ENCODE measurements around the gene COX7A2. TPM values are rescaled to one million over a fixed set of nuclear protein-coding genes. Genes with fewer than 3 reads are reported as not detected.

COX7A2 gene
- total RNA-seq, 2 experiments from 2014 or later = 358 to 367 TPM

DNA sequence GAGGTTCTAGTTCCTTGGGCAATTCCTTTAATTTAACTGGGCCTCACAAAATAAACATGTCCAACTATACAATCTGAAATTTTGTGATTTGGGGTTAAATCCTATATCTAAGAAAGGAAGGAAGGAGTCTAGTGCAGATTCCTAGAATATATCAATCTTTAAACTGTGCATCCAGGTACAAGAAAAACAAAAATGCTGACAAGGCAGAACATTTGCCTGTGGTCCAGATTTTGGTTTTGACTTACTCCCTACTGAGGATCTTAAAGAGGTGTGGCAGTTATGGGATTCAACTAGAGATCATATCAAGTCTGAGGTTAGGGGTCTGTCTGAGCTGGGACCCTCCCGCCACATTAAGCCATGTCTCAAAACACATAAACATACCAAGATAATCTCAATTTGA, 17.7 kb upstream of the COX7A2 start:
- Mint-ChIP-seq H3K27me3 (no peaks in the 10 kb centered on the region), H3K36me3 (peaks cover 4% of the 10 kb centered on the region), H3K4me1 (no peaks in the 10 kb centered on the region), H3K4me3 (no peak overlapping the region), H3K9me3 (no peaks in the 10 kb centered on the region), H3K27ac (no peak overlapping the region)
- ATAC-seq (ENCODE audit: low read depth) (no peak), DNase-seq (no peak)
- POLR2A ChIA-PET = no interaction called here

DNA sequence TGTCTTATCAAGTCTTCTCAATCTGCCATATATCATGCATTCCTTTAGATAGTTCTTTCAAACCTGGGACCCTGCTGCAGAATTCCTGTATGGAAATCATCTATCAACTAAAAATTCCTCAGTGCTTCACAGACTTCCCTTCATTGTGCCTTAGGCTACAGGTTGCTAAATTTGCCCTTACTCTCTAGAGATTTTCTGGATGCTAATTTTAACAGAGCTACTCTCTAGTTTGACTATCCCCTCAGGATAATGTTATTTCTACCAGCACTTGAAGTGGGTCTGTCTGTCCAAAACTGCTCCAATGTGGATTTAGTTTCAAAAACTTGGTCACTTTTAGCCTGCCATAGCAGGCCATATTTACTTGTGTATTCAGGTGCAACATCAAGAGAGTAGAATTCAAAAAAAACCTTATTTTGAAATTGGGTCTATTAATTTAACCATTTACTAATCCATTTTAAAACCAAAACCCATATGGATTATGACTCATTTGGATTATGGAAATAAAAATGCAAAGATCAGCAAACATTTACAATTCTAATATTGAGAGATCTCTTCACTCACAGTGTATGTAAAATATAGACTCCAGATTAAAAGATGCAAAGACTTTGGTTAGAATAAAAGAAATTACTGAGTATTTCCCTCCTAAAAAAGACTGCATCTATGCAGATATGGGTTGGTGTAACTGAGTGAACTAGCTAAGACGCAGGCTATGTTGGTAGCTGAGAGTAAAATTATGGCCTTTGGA, 13.9 kb upstream of the COX7A2 start:
- Mint-ChIP-seq H3K4me3 (no peak overlapping the region), H3K27ac (no peak overlapping the region), H3K27me3 (no peaks in the 10 kb centered on the region), H3K9me3 (no peaks in the 10 kb centered on the region), H3K36me3 (peaks cover 8% of the 10 kb centered on the region), H3K4me1 (no peaks in the 10 kb centered on the region)
- POLR2A ChIA-PET = no interaction called here
- DNase-seq (no peak), ATAC-seq (ENCODE audit: low read depth) (no peak)

DNA sequence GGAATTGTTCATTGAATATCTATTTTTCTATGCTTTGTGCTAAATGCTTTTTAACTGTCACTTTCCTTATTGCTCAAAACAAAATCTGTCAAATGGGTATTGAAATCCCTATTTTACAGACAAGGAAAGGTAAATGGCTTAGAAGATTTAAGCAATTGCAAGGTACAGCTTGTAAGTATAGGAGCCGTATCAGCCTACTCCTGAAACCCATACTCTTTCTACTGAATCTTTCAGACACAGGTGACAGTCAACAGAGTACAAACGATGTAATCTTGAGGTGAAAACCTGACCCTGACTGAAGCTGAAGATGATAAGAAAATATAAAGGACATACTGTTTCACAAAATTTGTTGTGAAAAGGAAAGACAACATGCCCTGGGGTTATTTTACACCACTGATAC, 7.0 kb upstream of the COX7A2 start:
- Mint-ChIP-seq H3K4me1 (peaks cover 2% of the 10 kb centered on the region), H3K27ac (no peak overlapping the region), H3K27me3 (peaks cover 20% of the 10 kb centered on the region), H3K9me3 (no peaks in the 10 kb centered on the region), H3K4me3 (no peak overlapping the region), H3K36me3 (peaks cover 6% of the 10 kb centered on the region)
- no peak for DNase-seq
- POLR2A ChIA-PET = no interaction called here
- ATAC-seq (ENCODE audit: low read depth) = no peak

DNA sequence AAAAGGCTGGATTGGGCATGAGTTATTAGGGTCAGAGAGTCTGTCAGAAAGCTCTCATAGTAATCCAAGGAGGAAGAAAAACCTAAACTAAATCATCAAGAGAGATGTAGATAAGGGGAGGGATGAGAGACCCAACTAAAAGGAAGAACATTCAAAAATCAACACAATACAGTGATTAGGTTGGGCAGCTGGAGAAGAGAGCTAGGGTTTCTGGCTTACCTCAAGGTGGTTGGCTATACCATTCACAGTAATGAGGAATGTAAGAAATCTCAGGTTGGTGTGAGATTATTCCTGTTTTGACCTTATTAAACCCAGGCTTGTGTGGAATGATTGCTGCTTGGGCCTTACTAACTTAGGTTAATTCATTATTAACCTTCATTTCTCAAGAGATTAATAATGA, 6.2 kb upstream of the COX7A2 start:
- Mint-ChIP-seq H3K27me3 (peaks cover 21% of the 10 kb centered on the region), H3K36me3 (peaks cover 6% of the 10 kb centered on the region), H3K4me3 (no peak overlapping the region), H3K4me1 (peaks cover 3% of the 10 kb centered on the region), H3K27ac (no peak overlapping the region), H3K9me3 (no peaks in the 10 kb centered on the region)
- POLR2A ChIA-PET = no interaction called here
- DNase-seq = no peak
- no peak for ATAC-seq (ENCODE audit: low read depth)

DNA sequence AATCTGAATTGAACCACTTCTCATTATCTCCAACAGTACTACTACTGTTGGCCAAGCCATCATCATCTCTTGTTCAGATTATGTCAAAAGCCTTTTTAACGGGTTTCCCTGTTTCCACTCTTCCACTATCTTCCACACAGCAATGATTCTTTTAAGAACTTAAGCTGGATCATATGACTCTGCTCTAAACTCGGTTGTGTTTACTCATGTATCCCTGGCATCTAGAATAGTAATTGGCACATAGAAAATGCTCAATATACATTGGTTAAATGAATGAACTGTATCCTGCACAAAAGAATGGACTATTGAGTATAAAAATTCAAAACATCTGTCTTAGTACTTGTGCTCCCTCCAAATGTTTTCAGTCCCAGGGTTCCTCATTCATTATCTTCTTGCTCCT, 2.8 kb upstream of the COX7A2 start:
- Mint-ChIP-seq H3K9me3 (no peaks in the 10 kb centered on the region), H3K27me3 (peaks cover 21% of the 10 kb centered on the region), H3K36me3 (peaks cover 1% of the 10 kb centered on the region), H3K4me1 (peaks cover 18% of the 10 kb centered on the region), H3K4me3 (no peak overlapping the region), H3K27ac (no peak overlapping the region)
- POLR2A ChIA-PET = no interaction called here
- DNase-seq (no peak), ATAC-seq (ENCODE audit: low read depth) (no peak)

DNA sequence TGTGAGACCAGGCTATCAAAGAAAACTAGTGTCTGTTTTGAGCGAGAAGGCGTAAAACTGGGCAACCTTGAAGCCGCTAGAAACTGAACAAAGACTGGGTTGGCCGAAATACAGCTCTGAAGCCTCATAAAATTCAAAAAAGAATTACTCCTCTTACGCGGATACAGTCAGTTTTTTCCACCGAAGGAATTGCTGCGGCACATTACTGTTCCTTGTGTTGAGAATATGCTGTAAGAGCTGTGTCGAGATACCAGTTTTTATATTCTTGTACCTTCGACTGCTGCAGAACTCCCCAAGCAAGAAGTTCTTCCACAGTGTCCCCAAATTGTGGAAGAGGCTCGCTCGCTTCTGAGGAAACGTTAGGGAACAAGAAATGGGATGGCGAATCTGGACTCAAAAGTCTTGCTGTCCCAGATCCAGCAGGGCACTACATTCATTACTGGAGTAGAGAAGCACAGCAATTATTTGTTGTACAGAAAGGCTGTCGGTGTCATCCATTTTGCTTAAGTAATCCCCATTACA, 523 bp upstream of the COX7A2 start:
- POLR2A ChIA-PET = interaction anchor here (1.0 to 2.7 kb wide), 3 partner anchors 38 to 358 kb away, joined by 3 to 33 read pairs (median 7); partner anchors contain the start of genes SENP6 and TMEM30A
- DNase-seq (no peak), ATAC-seq (ENCODE audit: low read depth) (peak; percentile 37)
- peaks cover 21% of the 10 kb centered on the region for H3K4me1 Mint-ChIP-seq
- H3K4me3 Mint-ChIP-seq = peak overlapping the region; percentile 100
- peaks cover 19% of the 10 kb centered on the region for H3K27me3 Mint-ChIP-seq
- H3K36me3 Mint-ChIP-seq = peaks cover 18% of the 10 kb centered on the region
- peak overlapping the region; percentile 100 for H3K27ac Mint-ChIP-seq
- no peaks in the 10 kb centered on the region for H3K9me3 Mint-ChIP-seq

DNA sequence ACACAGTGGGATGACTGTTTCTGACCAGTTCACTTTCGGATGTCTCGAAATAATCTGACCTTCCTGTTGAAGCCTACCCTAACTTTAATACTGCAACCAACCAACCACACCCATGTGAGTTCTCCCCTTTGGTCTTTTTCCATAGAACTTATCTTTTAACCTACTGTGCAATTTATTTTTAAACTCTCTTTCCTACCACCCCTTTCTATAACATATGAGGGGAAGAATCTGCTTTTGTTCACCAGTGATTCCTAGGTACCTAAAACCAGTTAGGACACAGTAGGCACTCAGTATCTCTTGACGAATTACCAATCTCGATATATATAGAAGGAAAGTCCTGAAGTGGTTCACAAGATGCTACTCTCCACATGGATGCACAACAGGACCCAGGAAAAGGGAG, 7.0 kb downstream of the COX7A2 start:
- DNase-seq (no peak), ATAC-seq (ENCODE audit: low read depth) (no peak)
- Mint-ChIP-seq H3K27ac (no peak overlapping the region), H3K4me3 (no peak overlapping the region), H3K27me3 (no peaks in the 10 kb centered on the region), H3K36me3 (peaks cover 36% of the 10 kb centered on the region), H3K4me1 (peaks cover 8% of the 10 kb centered on the region), H3K9me3 (no peaks in the 10 kb centered on the region)
- POLR2A ChIA-PET = no interaction called here

DNA sequence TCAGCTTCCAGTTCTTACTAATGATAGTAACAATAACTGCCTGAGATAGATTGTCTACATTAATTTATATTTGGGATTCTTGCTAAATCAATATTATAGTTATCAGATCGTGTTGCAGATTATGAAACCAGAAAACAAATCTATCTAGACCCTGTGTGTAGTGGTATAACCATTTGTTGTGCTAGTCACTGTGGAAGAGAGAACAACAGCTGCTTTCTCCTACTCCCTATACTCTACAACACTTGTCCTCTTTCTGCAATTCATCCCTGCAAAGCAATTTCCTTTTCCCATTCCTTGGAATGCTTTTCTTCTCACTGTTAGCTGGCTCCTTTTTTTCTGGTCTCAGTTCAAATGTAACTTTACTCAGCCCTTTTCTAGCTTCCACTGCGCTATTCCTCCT, 8.3 kb downstream of the COX7A2 start:
- Mint-ChIP-seq H3K9me3 (no peaks in the 10 kb centered on the region), H3K36me3 (peaks cover 28% of the 10 kb centered on the region), H3K4me3 (no peak overlapping the region), H3K27ac (no peak overlapping the region), H3K4me1 (no peaks in the 10 kb centered on the region), H3K27me3 (no peaks in the 10 kb centered on the region)
- POLR2A ChIA-PET = interaction anchor here (0.5 kb wide), 1 partner anchor 1589 kb away, joined by 5 read pairs; no protein-coding TSS in a partner anchor
- ATAC-seq (ENCODE audit: low read depth) = no peak
- no peak for DNase-seq

DNA sequence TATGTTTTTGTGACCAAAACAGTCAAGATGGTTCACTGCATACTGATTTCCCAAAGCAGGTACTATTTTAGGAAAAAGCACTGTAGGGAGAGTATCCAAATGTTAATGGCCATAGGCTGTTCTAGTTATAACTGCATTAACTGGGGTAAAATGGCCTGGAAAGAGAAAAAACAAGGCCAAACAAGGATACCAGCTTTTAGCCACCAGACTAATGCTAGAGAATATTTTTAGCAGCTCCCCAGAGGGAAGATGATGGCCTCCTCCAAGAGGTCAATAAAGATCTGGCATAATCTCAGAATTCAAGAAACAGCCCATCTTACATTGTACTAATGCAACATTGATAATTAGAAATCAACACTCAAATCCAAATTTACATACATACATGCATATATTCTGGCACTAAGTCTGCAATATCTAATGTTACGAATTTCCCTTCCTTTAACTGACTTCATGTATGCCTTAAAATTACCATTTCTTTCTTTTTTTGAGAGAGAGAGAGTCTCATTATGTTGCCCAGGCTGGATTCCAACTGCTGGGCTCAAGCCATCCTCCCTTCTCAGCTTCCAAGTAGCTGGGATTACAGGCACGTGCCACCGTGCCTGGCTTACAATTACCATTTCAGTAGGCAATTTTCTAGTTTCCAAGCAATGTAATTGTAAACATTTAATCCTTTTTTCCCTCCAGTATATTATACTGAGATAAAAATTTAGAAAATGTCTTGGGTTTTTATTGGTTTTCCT, 9.3 kb downstream of the COX7A2 start:
- no peaks in the 10 kb centered on the region for H3K27me3 Mint-ChIP-seq
- POLR2A ChIA-PET = no interaction called here
- H3K36me3 Mint-ChIP-seq = peaks cover 20% of the 10 kb centered on the region
- H3K9me3 Mint-ChIP-seq = no peaks in the 10 kb centered on the region
- no peak for DNase-seq
- H3K27ac Mint-ChIP-seq = no peak overlapping the region
- H3K4me1 Mint-ChIP-seq = no peaks in the 10 kb centered on the region
- no peak overlapping the region for H3K4me3 Mint-ChIP-seq
- ATAC-seq (ENCODE audit: low read depth) = no peak

DNA sequence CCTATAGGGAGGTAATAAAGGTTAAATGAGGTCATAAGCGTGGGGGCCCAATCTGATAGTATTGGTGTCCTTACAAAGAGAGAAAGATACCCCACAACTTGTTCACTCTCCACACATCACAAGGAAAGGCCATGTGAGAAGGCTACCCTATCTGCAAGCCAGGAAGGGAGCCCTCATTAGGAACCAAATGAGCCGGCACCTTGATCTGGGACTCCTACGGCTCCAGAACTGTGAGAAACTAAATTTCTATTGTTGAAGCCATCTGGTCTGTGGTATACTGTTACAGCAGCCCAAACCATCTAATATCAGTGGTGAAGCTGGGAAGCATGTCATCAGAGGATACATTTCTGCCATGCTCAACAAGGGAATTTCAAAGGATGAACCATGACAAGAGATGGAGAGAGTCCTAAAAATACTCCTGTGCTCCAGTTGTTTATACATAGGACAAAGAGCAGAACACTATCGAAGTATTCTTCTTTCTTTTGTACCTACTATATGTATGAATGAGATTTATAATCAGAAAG, 10.4 kb downstream of the COX7A2 start:
- H3K4me1 Mint-ChIP-seq = no peaks in the 10 kb centered on the region
- POLR2A ChIA-PET = no interaction called here
- H3K36me3 Mint-ChIP-seq = peaks cover 13% of the 10 kb centered on the region
- ATAC-seq (ENCODE audit: low read depth) (no peak), DNase-seq (no peak)
- no peaks in the 10 kb centered on the region for H3K9me3 Mint-ChIP-seq
- no peaks in the 10 kb centered on the region for H3K27me3 Mint-ChIP-seq
- H3K27ac Mint-ChIP-seq = no peak overlapping the region
- no peak overlapping the region for H3K4me3 Mint-ChIP-seq

DNA sequence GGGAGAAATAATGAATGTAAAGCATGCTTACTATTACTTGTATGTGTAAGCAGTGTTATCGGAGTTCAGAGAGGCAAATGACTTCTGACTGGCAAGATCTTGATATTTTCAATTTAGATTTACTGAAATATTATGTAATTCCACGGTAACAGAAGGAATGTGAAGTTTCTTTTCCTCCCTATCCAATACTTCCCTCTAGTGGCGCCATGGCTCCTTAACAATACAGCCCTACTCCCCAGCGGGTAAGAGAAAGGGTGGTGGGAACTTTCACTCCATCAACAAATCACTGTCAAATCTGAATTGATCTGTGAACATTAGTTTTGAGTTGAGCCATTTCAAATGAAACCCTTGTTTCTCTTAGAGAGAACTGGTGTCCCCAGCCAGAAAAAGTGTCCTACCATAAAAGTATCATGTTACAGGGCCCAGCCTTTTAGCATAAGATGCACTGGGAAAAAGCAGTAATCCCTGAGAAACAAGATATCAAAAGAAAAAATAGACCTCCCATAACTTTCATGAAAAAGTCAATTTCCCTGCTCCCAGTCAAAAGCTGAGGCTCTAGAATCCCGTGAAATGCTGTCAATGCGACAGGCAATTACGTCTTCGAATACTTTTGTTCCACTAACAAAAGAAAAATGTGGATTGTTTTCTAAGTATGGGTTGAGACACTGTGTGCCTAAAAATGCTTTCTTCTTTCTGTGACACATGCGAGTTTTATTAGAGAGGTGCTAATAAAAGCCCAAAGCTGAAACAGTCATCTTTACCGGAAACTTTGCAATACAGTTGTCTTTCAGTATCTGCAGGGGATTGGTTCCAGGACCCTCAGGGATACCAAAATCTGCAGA, 12.9 kb downstream of the COX7A2 start:
- ATAC-seq (ENCODE audit: low read depth) (no peak), DNase-seq (no peak)
- Mint-ChIP-seq H3K9me3 (no peaks in the 10 kb centered on the region), H3K27ac (no peak overlapping the region), H3K27me3 (no peaks in the 10 kb centered on the region), H3K4me1 (peaks cover 4% of the 10 kb centered on the region), H3K36me3 (no peaks in the 10 kb centered on the region), H3K4me3 (no peak overlapping the region)
- POLR2A ChIA-PET = no interaction called here

DNA sequence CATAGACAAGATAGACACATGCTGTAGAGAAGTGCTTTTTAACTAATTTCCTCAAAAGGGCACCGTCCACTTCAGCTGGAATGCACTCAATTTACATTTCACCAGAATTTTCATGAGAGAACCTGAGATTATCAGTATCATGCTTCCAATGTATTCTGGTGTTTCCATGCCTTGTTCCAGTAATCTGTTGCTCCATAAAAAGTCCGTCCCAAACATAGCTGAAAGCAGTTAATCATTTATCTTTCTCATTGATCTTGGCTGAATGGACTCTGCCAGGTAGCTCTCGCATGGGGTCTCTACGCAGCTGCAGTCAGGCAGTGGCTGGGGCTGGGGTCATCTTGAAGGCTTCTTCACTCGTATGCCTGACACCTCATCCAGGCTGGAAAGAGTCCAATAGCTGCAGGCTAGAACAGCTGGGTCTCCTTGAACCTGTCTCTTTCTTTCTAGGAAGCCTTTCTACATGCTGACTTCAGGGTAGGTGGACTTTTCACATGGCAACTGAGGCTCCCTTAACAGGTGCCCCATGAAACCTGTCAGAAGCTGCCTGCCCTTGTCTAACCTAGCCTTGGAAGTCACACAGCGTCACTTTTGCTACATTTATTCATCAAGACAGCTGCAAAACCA, 19.2 kb downstream of the COX7A2 start:
- no peak for ATAC-seq (ENCODE audit: low read depth)
- Mint-ChIP-seq H3K27ac (no peak overlapping the region), H3K4me3 (no peak overlapping the region), H3K9me3 (no peaks in the 10 kb centered on the region), H3K4me1 (peaks cover 4% of the 10 kb centered on the region), H3K27me3 (peaks cover 11% of the 10 kb centered on the region), H3K36me3 (no peaks in the 10 kb centered on the region)
- POLR2A ChIA-PET = no interaction called here
- no peak for DNase-seq

DNA sequence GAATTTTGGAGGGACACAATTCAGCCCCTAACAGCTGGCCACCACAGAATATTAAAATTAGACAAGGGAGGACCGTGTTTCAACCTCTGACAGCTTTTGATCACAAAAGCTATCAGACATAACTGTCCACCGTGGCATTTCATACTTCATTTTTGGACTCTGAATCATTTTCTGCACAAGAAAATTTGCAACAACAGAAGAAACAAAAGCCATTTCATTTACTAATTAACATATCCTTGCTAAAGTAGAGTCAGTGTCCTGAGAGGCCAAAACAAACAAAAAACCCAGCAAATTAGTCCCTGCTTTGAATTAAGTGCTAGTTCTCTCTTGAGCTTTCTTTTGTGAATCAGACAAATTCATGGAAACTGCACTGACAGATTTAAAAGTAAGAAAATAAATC, 20.2 kb downstream of the COX7A2 start:
- H3K4me1 Mint-ChIP-seq = peaks cover 4% of the 10 kb centered on the region
- H3K9me3 Mint-ChIP-seq = no peaks in the 10 kb centered on the region
- no peak for ATAC-seq (ENCODE audit: low read depth)
- no peak overlapping the region for H3K27ac Mint-ChIP-seq
- DNase-seq = no peak
- peaks cover 14% of the 10 kb centered on the region for H3K27me3 Mint-ChIP-seq
- POLR2A ChIA-PET = no interaction called here
- H3K36me3 Mint-ChIP-seq = no peaks in the 10 kb centered on the region
- no peak overlapping the region for H3K4me3 Mint-ChIP-seq
